T-helper 2 cell treated with Interferon-gamma antibody and Interleukin-4, amounts not matched to agents 100 ng/mL and 5 ng/mL, for 36 hours (primary cell): ENCODE measurements around the gene AK4. TPM values are rescaled to one million over a fixed set of nuclear protein-coding genes. Genes with fewer than 3 reads are reported as not detected.

Experiments
- intact Hi-C: fragments of 100-400 bp; cut with micrococcal nuclease; formaldehyde crosslinking; loops from one replicate; pipeline ENCODE4 v1.15.1; 2023
- total RNA-seq: library from RNA; stranded (reverse); gene quantifications from 2 replicates; pipeline ENCODE4 v1.2.3, GENCODE V29; 2022

AK4 gene
- total RNA-seq, 1 donor from 2014 or later = 44.0 TPM

- intact Hi-C loops = no loop called here
Measured at GRCh38 chr1:65210325-65210724, 62.3 kb downstream of the AK4 start.

GRCh38 chr1:65211331-65211730 is 63.3 kb downstream of the AK4 start:
- intact Hi-C loops = no loop called here

- intact Hi-C loops = no loop called here
Measured at GRCh38 chr1:65213271-65214023, 65.4 kb downstream of the AK4 start.

GRCh38 chr1:65214340-65215027 is 66.5 kb downstream of the AK4 start:
- intact Hi-C loops = loop anchor here (1.0 kb wide), 1 partner anchor 473 kb away; no protein-coding TSS in a partner anchor

GRCh38 chr1:65216989-65217388 is 69.0 kb downstream of the AK4 start:
- intact Hi-C loops = no loop called here

- intact Hi-C loops = no loop called here
Measured at GRCh38 chr1:65221638-65222339, 73.8 kb downstream of the AK4 start.

DNA sequence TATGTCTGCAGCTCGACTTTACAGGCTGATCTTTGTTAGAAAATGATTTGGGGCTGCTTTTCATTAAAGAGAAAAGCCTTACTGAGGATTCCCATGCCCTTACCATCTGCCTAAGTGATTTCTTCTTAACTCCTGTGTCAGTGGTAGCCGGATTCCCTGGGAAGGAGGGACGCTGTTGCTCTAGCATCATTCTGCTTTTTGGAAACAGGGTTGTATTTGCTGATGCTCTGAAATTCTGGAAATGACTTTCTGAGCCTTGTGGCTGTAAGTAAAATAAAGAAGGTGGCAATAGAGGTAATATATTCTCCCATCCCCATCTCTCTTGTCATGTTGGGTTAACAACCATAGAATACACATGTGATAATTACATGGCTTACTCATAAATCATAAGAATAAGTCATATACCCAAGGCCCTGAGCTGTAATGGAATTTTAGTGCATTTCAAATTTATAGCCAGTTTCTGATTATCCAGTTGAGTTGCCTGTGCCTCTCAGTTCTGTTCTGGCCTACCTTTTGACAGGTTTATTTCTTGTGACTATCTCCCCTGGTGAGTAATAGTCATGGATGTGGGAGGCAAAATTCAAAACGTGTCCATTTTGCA is 74.4 kb downstream of the AK4 start:
- intact Hi-C loops = no loop called here

DNA sequence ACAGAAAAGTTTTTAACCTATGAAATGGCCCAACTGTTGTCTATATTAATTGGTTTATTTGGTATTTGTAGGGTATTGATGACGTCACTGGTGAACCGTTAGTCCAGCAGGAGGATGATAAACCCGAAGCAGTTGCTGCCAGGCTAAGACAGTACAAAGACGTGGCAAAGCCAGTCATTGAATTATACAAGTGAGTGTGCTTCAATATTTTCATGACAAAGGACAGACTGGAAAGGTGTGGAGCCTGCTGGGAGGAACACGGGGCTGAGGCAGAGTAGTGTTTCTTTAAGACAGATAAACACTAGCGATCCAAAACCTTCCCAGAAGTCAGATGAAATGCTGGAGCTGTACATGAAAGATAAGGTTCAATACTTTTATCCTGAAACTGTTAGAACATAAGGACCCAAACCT is 76.7 kb downstream of the AK4 start:
- intact Hi-C loops = no loop called here

- intact Hi-C loops = no loop called here
Measured at GRCh38 chr1:65225179-65225578, 77.2 kb downstream of the AK4 start.

DNA sequence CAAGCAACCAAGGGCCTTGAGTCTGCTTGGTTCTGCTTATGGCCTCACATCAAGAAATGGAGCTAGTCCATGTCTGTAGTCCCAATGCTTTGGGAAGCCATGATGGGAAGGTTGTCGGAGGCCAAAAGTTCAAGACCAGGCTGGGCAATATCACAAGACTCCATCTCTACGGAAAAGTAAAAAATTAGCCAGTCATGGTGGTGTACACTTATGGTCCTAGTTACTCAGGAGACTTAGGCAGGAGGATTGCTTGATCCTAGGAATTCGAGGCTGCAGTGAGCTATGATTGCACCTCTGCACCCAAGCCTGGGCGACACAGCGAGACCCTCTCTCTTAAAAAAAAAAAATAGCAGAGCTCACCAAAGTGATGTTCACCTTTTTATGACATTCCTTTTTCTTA is 81.2 kb downstream of the AK4 start:
- intact Hi-C loops = no loop called here

GRCh38 chr1:65229754-65230339 is 81.8 kb downstream of the AK4 start:
- intact Hi-C loops = loop anchor here (10.0 kb wide), 1 partner anchor 1215 kb away; no protein-coding TSS in a partner anchor

- intact Hi-C loops = loop anchor here (10.0 kb wide), 1 partner anchor 1214 kb away; no protein-coding TSS in a partner anchor
Measured at GRCh38 chr1:65230731-65231481, 82.9 kb downstream of the AK4 start.

DNA sequence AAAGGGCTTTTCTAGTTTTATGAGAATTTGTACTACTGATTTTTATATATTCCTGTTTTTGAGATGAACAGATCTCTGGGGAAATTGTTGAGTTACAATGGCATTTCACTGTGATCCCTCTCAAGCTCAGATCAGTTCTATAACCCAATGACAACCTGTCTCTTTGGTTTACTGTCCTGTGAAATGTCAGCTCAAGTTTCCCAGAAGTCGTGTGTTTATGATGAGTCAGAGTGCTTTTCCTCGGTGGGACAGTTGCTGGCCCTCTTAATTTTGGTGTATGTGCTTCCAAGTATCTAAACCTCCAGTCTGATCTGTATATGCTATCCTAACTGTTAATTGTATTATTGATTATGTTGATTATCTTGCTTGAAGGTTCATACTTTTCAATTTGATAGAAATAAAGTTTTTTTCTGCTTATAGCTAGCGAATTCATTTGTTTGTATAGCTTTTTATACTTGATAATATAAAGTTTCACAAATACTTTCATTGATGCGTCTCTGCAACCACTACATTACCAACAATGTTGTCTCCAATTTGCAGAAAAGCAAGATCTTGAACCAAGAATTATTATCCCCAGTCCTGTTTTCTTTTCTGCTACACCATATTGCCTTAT is 83.8 kb downstream of the AK4 start:
- intact Hi-C loops = loop anchor here (10.0 kb wide), 1 partner anchor 1213 kb away; no protein-coding TSS in a partner anchor

GRCh38 chr1:65232461-65232990 is 84.5 kb downstream of the AK4 start:
- intact Hi-C loops = loop anchor here (10.0 kb wide), 1 partner anchor 1212 kb away; no protein-coding TSS in a partner anchor

- intact Hi-C loops = loop anchor here (10.0 kb wide), 1 partner anchor 1211 kb away; no protein-coding TSS in a partner anchor
Measured at GRCh38 chr1:65233782-65234181, 85.8 kb downstream of the AK4 start.

- intact Hi-C loops = loop anchor here (1.0 to 10.0 kb wide), 4 partner anchors 223 to 1209 kb away; no protein-coding TSS in a partner anchor
Measured at GRCh38 chr1:65235867-65236805, 88.1 kb downstream of the AK4 start.

GRCh38 chr1:65237088-65237487 is 89.1 kb downstream of the AK4 start:
- intact Hi-C loops = loop anchor here (5.0 to 10.0 kb wide), 2 partner anchors 1005 to 1208 kb away; no protein-coding TSS in a partner anchor

DNA sequence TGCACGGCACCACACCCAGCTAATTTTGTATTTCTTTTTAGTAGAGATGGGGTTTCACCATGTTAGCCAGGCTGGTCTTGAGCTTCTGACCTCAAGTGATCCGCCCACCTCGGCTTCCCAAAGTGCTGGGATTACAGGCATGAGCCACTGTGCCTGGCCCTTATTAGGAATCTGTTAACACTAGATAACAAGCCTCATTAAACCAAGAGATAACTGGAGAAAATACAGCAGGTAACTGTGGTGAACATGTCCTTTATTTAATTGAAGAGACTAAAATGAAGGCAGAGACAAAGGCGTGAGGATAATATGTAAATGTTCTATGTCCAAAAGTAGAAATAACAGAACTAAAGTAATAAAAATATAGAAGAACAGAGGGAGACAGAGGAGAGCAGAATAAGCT is 89.5 kb downstream of the AK4 start:
- intact Hi-C loops = loop anchor here (5.0 to 10.0 kb wide), 2 partner anchors 1005 to 1207 kb away; no protein-coding TSS in a partner anchor
